Tibial artery (tissue), 4 donors: ENCODE results near the gene KAT2A.

Experiments used
- DNase-seq, 2 donors: peaks; one replicate each; pipeline ENCODE4 v3.0.0-alpha.2; 2019
- H3K27ac ChIP-seq, 2 donors: fragments of 200-600 bp; sonication (generic) in 1 of 2; 1 replicate in 1 of 2; 2 replicates in 1 of 2; pipeline ENCODE4 v1.5.1; 2018 to 2019; ENCODE audit warnings: mild to moderate bottlenecking in 1 of 2
- H3K27me3 ChIP-seq, 2 donors: fragments of 200-600 bp; sonication (generic) in 1 of 2; one replicate each; pipeline versions ENCODE4 v1.5.1 to v1.6.0; 2016 to 2019
- H3K36me3 ChIP-seq, 3 donors: fragments of 200-600 bp; sonication (generic) in 2 of 3; one replicate each; pipeline ENCODE4 v1.5.1; 2016 to 2019; ENCODE audit warnings: mild to moderate bottlenecking in 2 of 3
- H3K4me1 ChIP-seq, 4 donors: fragments of 200-600 bp; sonication (generic) in 2 of 4; 1 replicate in 3 of 4; 2 replicates in 1 of 4; pipeline ENCODE4 v1.5.1; 2016 to 2019
- H3K4me3 ChIP-seq, 2 donors: fragments of 200-600 bp; sonication (generic) in 1 of 2; 1 replicate in 1 of 2; 2 replicates in 1 of 2; pipeline ENCODE4 v1.5.1; 2018 to 2019; ENCODE audit warnings: mild to moderate bottlenecking in 2 of 2
- H3K9me3 ChIP-seq, 3 donors: fragments of 200-600 bp; sonication (generic) in 1 of 3; one replicate each; pipeline ENCODE4 v1.5.1; 2016 to 2019
- CTCF ChIP-seq, 2 experiments: fragments of 200-600 bp in 1 of 2; fragments of 450-650 bp in 1 of 2; IDR thresholded peaks; one replicate each; pipeline ENCODE4 v1.5.1; 2017 to 2019; ENCODE audit warnings: antibody characterized with exemption in 2 of 2, mild to moderate bottlenecking in 1 of 2, moderate library complexity in 1 of 2
- intact Hi-C: fragments of 100-400 bp; cut with DNase I; formaldehyde crosslinking; loops from one replicate; pipeline ENCODE4 v1.15.0; 2023; ENCODE audit warnings: low total_unique reads

The KAT2A gene

GRCh38 chr17:42090964-42091790 lies 30.0 kb downstream of the KAT2A start:
- DNase-seq: no peak
- Histone ChIP-seq H3K4me1 (no peaks in the 10 kb centered on the region), H3K4me3 (no peak overlapping the region), H3K27ac (no peak overlapping the region), H3K36me3 (no peaks in the 10 kb centered on the region), H3K9me3 (no peaks in the 10 kb centered on the region), H3K27me3 (peaks cover 0 to 56% of the 10 kb centered on the region in 2 donors)
- intact Hi-C loops: no loop called here
- no peak for TF ChIP-seq CTCF (IDR thresholded peaks at IDR 0.05)

- Histone ChIP-seq H3K27me3 (peaks cover 0 to 45% of the 10 kb centered on the region in 2 donors), H3K9me3 (no peaks in the 10 kb centered on the region), H3K4me1 (no peaks in the 10 kb centered on the region), H3K36me3 (no peaks in the 10 kb centered on the region), H3K27ac (no peak overlapping the region), H3K4me3 (no peak overlapping the region)
- no peak for DNase-seq
- TF ChIP-seq CTCF (IDR thresholded peaks at IDR 0.05): no peak
- intact Hi-C loops: no loop called here
Observed at GRCh38 chr17:42088736-42089135, 32.4 kb downstream of the KAT2A start.

GRCh38 chr17:42087736-42088705 lies 33.1 kb downstream of the KAT2A start:
- no peaks in the 10 kb centered on the region for H3K4me1 ChIP-seq
- no peaks in the 10 kb centered on the region for H3K9me3 ChIP-seq
- H3K36me3 ChIP-seq: no peaks in the 10 kb centered on the region
- intact Hi-C loops: no loop called here
- H3K27ac ChIP-seq: no peak overlapping the region
- H3K27me3 ChIP-seq: peaks cover 0 to 45% of the 10 kb centered on the region in 2 donors
- no peak overlapping the region for H3K4me3 ChIP-seq
- TF ChIP-seq CTCF (IDR thresholded peaks at IDR 0.05): no peak
- no peak for DNase-seq

GRCh38 chr17:42087042-42087701 lies 34.0 kb downstream of the KAT2A start:
- Histone ChIP-seq H3K4me1 (no peaks in the 10 kb centered on the region), H3K27ac (no peak overlapping the region), H3K9me3 (no peaks in the 10 kb centered on the region), H3K36me3 (no peaks in the 10 kb centered on the region), H3K27me3 (peaks cover 0 to 47% of the 10 kb centered on the region in 2 donors), H3K4me3 (no peak overlapping the region)
- no peak for TF ChIP-seq CTCF (IDR thresholded peaks at IDR 0.05)
- intact Hi-C loops: no loop called here
- DNase-seq: no peak

- TF ChIP-seq CTCF (IDR thresholded peaks at IDR 0.05): no peak
- no peaks in the 10 kb centered on the region for H3K36me3 ChIP-seq
- no peaks in the 10 kb centered on the region for H3K4me1 ChIP-seq
- H3K27ac ChIP-seq: no peak overlapping the region
- no peak overlapping the region for H3K4me3 ChIP-seq
- DNase-seq: no peak
- no peaks in the 10 kb centered on the region for H3K9me3 ChIP-seq
- intact Hi-C loops: no loop called here
- H3K27me3 ChIP-seq: peaks cover 0 to 33% of the 10 kb centered on the region in 2 donors
Observed at GRCh38 chr17:42081516-42082129, 39.5 kb downstream of the KAT2A start.
